Liver (tissue), 3 donors: ENCODE data around the gene ZER1.

Source experiments
- ATF3 ChIP-seq: IDR thresholded peaks from 2 replicates; pipeline ENCODE4 v1.6.1; 2016; ENCODE audit warnings: antibody characterized with exemption
- CTCF ChIP-seq: fragments of 150-350 bp; IDR thresholded peaks from 2 replicates; pipeline ENCODE4 v1.5.1; 2017; ENCODE audit warnings: improper control_type of control experiment, low read depth, low read length; ENCODE audit not compliant: missing input control
- EGR1 ChIP-seq, 2 donors: IDR thresholded peaks; 2 replicates each; pipeline ENCODE4 v1.6.1; 2016 to 2018; ENCODE audit warnings: antibody characterized with exemption in 2 of 2, low read depth in 2 of 2
- FOXA1 ChIP-seq: IDR thresholded peaks from 2 replicates; pipeline ENCODE4 v1.6.1; 2016; ENCODE audit warnings: antibody characterized with exemption
- GABPA ChIP-seq, 2 donors: IDR thresholded peaks in 1 of 2; conservative IDR thresholded peaks in 1 of 2; 2 replicates each; pipeline ENCODE4 v1.6.1; 2016; ENCODE audit warnings: antibody characterized with exemption in 2 of 2, mild to moderate bottlenecking in 1 of 2, moderate library complexity in 1 of 2
- JUND ChIP-seq, 2 donors: IDR thresholded peaks; 2 replicates each; pipeline ENCODE4 v1.6.1; 2016; ENCODE audit warnings: antibody characterized with exemption in 2 of 2
- MAX ChIP-seq: IDR thresholded peaks from 2 replicates; pipeline ENCODE4 v1.6.1; 2016; ENCODE audit warnings: antibody characterized with exemption
- RAD21 ChIP-seq, 2 donors: IDR thresholded peaks; 2 replicates each; pipeline ENCODE4 v1.6.1; 2016; ENCODE audit warnings: antibody characterized with exemption in 2 of 2, mild to moderate bottlenecking in 2 of 2
- REST ChIP-seq: IDR thresholded peaks from 2 replicates; pipeline ENCODE4 v1.6.1; 2016; ENCODE audit warnings: antibody characterized with exemption, mild to moderate bottlenecking
- RXRA ChIP-seq, 2 donors: IDR thresholded peaks; 2 replicates each; pipeline ENCODE4 v1.6.1; 2017 to 2018; ENCODE audit warnings: antibody characterized with exemption in 2 of 2, mild to moderate bottlenecking in 1 of 2
- SP1 ChIP-seq: IDR thresholded peaks from 2 replicates; pipeline ENCODE4 v1.6.1; 2018; ENCODE audit warnings: antibody characterized with exemption, mild to moderate bottlenecking
- TAF1 ChIP-seq: conservative IDR thresholded peaks from 2 replicates; pipeline ENCODE4 v1.6.1; 2016; ENCODE audit warnings: antibody characterized with exemption, mild to moderate bottlenecking
- YY1 ChIP-seq: IDR thresholded peaks from 2 replicates; pipeline ENCODE4 v1.6.1; 2016; ENCODE audit warnings: antibody characterized with exemption, mild to moderate bottlenecking
- ZBTB33 ChIP-seq: IDR thresholded peaks from 2 replicates; pipeline ENCODE4 v1.6.1; 2016; ENCODE audit warnings: antibody characterized with exemption
- donor health status: healthy.
- donor health status: healthy.

- TF ChIP-seq CTCF (peak; percentile 53), TAF1 (no peak), YY1 (peak; percentile 92), EGR1 (IDR thresholded peaks at IDR 0.05; ENCODE audit: low read depth in 2 of 2) (no peak), MAX (no peak), JUND (IDR thresholded peaks at IDR 0.05) (no peak), REST (no peak), RAD21 (IDR thresholded peaks at IDR 0.05) (peak; percentile 88 to 91), ZBTB33 (no peak), ATF3 (no peak), GABPA (IDR thresholded peaks at IDR 0.05 in 1 of 2, conservative IDR thresholded peaks at IDR 0.05 in 1 of 2) (no peak), RXRA (IDR thresholded peaks at IDR 0.05) (peak in 1 of 2 donors; percentile 51), FOXA1 (no peak), SP1 (no peak)
Observed at GRCh38 chr9:128733256-128733655, 38.5 kb downstream of the ZER1 start.
